ENCODE measurements around the gene SACM1L.
A peak's percentile ranks its signal among the peaks of the same experiment; 100 is the strongest.

SACM1L gene

GRCh38 chr3:45688882-45689786, at the start of gene SACM1L:
Gene SACM1L, plus strand, starts transcription at chr3:45689396. Its CDS starts 70 bp downstream, at chr3:45689466.
- TF ChIP-seq CTCF (conservative IDR thresholded peaks at IDR 0.05; ENCODE audit: low read length), result no peak
- H3K4me3 ChIP-seq (ENCODE audit: low read length), result peak within 1 kb of the TSS; percentile 76
- DNase-seq (ENCODE audit: low read depth), result peak; percentile 99

- TF ChIP-seq CTCF (conservative IDR thresholded peaks at IDR 0.05; ENCODE audit: low read length), result no peak
- no peak overlapping the region for H3K4me3 ChIP-seq (ENCODE audit: low read length)
- no peak for DNase-seq (ENCODE audit: low read depth)
These were observed 49.1 kb upstream of the SACM1L start for GRCh38 chr3:45640091-45640507.

- TF ChIP-seq CTCF (conservative IDR thresholded peaks at IDR 0.05; ENCODE audit: low read length), result no peak
- H3K4me3 ChIP-seq (ENCODE audit: low read length), result no peak overlapping the region
- DNase-seq (ENCODE audit: low read depth), result no peak
These were observed 48.4 kb upstream of the SACM1L start for GRCh38 chr3:45640724-45641361.

GRCh38 chr3:45641756-45642155, 47.4 kb upstream of the SACM1L start:
- no peak for TF ChIP-seq CTCF (conservative IDR thresholded peaks at IDR 0.05; ENCODE audit: low read length)
- no peak overlapping the region for H3K4me3 ChIP-seq (ENCODE audit: low read length)
- DNase-seq (ENCODE audit: low read depth), result no peak

GRCh38 chr3:45642731-45643152, 46.5 kb upstream of the SACM1L start:
- no peak overlapping the region for H3K4me3 ChIP-seq (ENCODE audit: low read length)
- no peak for TF ChIP-seq CTCF (conservative IDR thresholded peaks at IDR 0.05; ENCODE audit: low read length)
- peak; percentile 69 for DNase-seq (ENCODE audit: low read depth)

- no peak overlapping the region for H3K4me3 ChIP-seq (ENCODE audit: low read length)
- peak; percentile 67 for DNase-seq (ENCODE audit: low read depth)
- TF ChIP-seq CTCF (conservative IDR thresholded peaks at IDR 0.05; ENCODE audit: low read length), result no peak
These were observed 45.0 kb upstream of the SACM1L start for GRCh38 chr3:45644063-45644790.
